ENCODE results near the gene UBE4B. TPM values are rescaled to one million over a fixed set of nuclear protein-coding genes. Genes with fewer than 3 reads are reported as not detected.

Gene UBE4B
- total and polyA plus RNA-seq, 2 of the 13 experiments (the other 11 are each of a cell fraction or from before 2014, with no cell fraction given), result 15.2 to 24.8 TPM

GRCh38 chr1:10032590-10033358 lies at the start of gene UBE4B (continued):
- TF ChIP-seq THRA (CRISPR knock-in tag; IDR thresholded peaks at IDR 0.05; ENCODE audit: borderline replicate concordance), result peak; percentile 7; the same call in 1 of the 2 replicates
- TF ChIP-seq TRAFD1 (CRISPR knock-in tag; IDR thresholded peaks at IDR 0.05; ENCODE audit: borderline replicate concordance), result no peak
- no peak for TF ChIP-seq TRIM24 (CRISPR knock-in tag; IDR thresholded peaks at IDR 0.05)
- TF ChIP-seq ZNF530 (CRISPR knock-in tag; IDR thresholded peaks at IDR 0.05; ENCODE audit: low read depth), result no peak
- no peak for TF ChIP-seq YEATS2 (CRISPR knock-in tag; IDR thresholded peaks at IDR 0.05; ENCODE audit: borderline replicate concordance)
- no peak for TF ChIP-seq SETDB1 (CRISPR knock-in tag; IDR thresholded peaks at IDR 0.05; ENCODE audit: borderline replicate concordance)
- TF ChIP-seq KDM3A (CRISPR knock-in tag; IDR thresholded peaks at IDR 0.05; ENCODE audit: low read depth), result no peak
- TF ChIP-seq DNMT1 (CRISPR knock-in tag; IDR thresholded peaks at IDR 0.05), result peak; percentile 30; the same call in 1 of the 2 replicates
- peak; percentile 27; the same call in 1 of the 2 replicates for TF ChIP-seq ZSCAN5A (CRISPR knock-in tag; IDR thresholded peaks at IDR 0.05; ENCODE audit: borderline replicate concordance)
- no peak for TF ChIP-seq ZNF430 (CRISPR knock-in tag; IDR thresholded peaks at IDR 0.05)
- TF ChIP-seq ZNF614 (CRISPR knock-in tag; IDR thresholded peaks at IDR 0.05; ENCODE audit: borderline replicate concordance), result no peak; the same call in 1 of the 2 replicates
- TF ChIP-seq CBFB (CRISPR knock-in tag; IDR thresholded peaks at IDR 0.05), result no peak
- peak; percentile 86 for TF ChIP-seq ZNF687 (CRISPR knock-in tag; IDR thresholded peaks at IDR 0.05)
- TF ChIP-seq RXRB (CRISPR knock-in tag; IDR thresholded peaks at IDR 0.05; ENCODE audit: borderline replicate concordance), result no peak; the same call in 1 of the 2 replicates
- TF ChIP-seq ZNF232 (CRISPR knock-in tag; IDR thresholded peaks at IDR 0.05; ENCODE audit: borderline replicate concordance), result no peak
- no peak for TF ChIP-seq ZNF503 (CRISPR knock-in tag; IDR thresholded peaks at IDR 0.05)
- no peak for TF ChIP-seq AKAP8 (CRISPR knock-in tag; IDR thresholded peaks at IDR 0.05)
- TF ChIP-seq MXD4 (CRISPR knock-in tag; IDR thresholded peaks at IDR 0.05), result 0 out of 2 replicates have a peak, but pooled peaks have one; percentile 34

Data from HepG2 (cell line).